Measurements from ENCODE around the gene ATP8B1.

DNA sequence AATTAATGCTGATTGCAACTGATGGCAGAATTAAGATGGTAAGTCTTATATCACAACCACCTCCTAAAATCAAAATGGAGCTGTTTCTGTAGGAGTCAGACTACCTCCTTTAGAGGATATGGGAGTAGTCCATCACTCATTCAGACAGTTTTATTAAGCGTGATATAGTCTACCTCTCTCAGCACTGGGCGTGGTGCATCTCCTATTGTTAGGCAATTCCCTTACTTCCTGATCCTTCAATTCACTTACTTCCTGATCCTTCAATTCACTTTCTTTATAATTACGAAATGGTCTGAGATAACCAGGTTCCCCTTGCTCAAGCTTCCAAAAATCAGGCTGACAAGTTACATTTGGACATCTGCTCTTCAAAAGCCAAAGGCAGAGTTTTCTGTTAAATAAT is 31.9 kb downstream of the ATP8B1 start:
- TF ChIP-seq CTCF (IDR thresholded peaks at IDR 0.05): no peak
- no peak for TF ChIP-seq POLR2A (IDR thresholded peaks at IDR 0.05)

All from testis (tissue), 2 donors.